ENCODE measurements around the gene UROD.

UROD gene

DNA sequence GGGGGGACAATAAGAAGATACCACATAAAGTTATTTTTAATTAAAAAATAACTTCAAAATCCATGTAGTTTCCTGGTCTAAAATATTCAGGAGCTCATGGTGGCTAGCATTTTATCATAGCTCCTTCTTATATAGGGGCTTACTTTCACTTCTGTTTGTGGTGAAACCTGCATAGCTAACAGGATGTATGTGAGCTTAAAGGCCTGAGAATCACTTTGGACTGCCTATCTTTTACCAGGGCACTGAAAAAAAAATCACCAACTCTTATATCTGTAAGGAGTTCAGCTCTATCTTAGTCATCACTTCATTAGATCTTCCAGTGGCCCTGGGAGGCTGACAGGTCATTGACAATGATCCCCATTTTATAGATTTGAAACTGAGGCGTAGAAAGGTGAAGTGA lies 21.3 kb downstream of the UROD start:
- no peak for DNase-seq
- Mint-ChIP-seq H3K36me3 (ENCODE audit: low read depth) (peaks cover 31% of the 10 kb centered on the region), H3K9me3 (no peaks in the 10 kb centered on the region), H3K4me1 (peaks cover 15% of the 10 kb centered on the region), H3K27ac (no peak overlapping the region), H3K4me3 (no peak overlapping the region), H3K27me3 (ENCODE audit: low read depth, poor library complexity) (no peaks in the 10 kb centered on the region)
- TF ChIP-seq, protein P1, sequence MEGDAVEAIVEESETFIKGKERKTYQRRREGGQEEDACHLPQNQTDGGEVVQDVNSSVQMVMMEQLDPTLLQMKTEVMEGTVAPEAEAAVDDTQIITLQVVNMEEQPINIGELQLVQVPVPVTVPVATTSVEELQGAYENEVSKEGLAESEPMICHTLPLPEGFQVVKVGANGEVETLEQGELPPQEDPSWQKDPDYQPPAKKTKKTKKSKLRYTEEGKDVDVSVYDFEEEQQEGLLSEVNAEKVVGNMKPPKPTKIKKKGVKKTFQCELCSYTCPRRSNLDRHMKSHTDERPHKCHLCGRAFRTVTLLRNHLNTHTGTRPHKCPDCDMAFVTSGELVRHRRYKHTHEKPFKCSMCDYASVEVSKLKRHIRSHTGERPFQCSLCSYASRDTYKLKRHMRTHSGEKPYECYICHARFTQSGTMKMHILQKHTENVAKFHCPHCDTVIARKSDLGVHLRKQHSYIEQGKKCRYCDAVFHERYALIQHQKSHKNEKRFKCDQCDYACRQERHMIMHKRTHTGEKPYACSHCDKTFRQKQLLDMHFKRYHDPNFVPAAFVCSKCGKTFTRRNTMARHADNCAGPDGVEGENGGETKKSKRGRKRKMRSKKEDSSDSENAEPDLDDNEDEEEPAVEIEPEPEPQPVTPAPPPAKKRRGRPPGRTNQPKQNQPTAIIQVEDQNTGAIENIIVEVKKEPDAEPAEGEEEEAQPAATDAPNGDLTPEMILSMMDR (IDR thresholded peaks at IDR 0.05): no peak

DNA sequence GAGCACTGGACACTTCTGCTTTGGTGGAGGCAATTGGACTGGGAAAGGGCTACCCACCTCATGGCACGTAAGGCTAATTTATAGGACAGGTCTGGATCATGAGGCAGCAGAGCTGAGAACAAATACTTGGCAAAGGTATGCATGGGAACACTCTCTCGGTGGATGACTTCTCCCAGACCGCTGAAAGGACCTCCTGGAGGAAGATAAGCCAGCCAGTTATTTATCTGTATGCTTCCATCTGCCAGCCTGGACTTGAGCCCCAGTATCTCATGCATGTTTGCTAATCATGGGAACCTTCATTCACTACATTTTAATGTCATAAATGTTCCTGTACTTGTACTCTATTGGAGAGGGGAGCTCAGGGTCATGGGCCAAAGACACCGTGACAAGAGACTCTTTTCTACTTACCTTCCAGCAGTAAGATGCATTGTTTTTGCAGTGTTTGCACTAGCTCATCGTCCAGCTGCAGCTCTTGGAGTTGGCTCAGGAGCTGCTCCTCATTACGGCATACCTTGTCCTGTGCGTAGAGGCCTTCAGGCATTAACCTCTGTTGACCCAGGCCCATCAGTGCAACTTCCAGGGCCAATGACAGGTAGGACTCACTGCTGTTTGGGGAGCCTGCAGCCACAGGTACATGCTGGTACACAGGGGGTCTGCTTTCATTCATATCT lies 23.7 kb downstream of the UROD start:
- TF ChIP-seq, protein P1 (IDR thresholded peaks at IDR 0.05): no peak
- peaks cover 26% of the 10 kb centered on the region for H3K36me3 Mint-ChIP-seq (ENCODE audit: low read depth)
- H3K4me3 Mint-ChIP-seq: no peak overlapping the region
- peaks cover 15% of the 10 kb centered on the region for H3K4me1 Mint-ChIP-seq
- DNase-seq: no peak
- H3K27ac Mint-ChIP-seq: no peak overlapping the region
- H3K9me3 Mint-ChIP-seq: no peaks in the 10 kb centered on the region
- H3K27me3 Mint-ChIP-seq (ENCODE audit: low read depth, poor library complexity): no peaks in the 10 kb centered on the region

DNA sequence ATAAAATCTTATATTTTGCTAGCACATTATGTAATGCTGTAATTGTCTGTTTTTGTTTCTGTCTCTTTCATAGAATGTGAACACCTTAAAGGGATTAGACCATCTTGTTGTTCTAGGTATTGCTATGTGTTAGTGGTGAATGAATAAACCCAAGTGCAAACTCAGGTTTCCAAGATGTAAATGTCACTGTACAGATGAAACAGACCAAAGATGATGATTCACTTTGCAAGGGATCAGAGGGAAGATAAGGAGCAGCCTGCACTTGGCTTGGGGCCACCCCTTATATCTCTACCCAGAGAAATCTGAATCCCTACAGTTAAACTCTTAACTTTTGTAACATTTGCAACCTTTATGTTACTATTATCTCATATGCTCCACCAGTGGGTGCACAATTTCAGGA lies 25.4 kb downstream of the UROD start:
- H3K36me3 Mint-ChIP-seq (ENCODE audit: low read depth): peaks cover 28% of the 10 kb centered on the region
- no peaks in the 10 kb centered on the region for H3K27me3 Mint-ChIP-seq (ENCODE audit: low read depth, poor library complexity)
- no peaks in the 10 kb centered on the region for H3K9me3 Mint-ChIP-seq
- TF ChIP-seq, protein P1 (IDR thresholded peaks at IDR 0.05): no peak
- DNase-seq: no peak
- H3K4me1 Mint-ChIP-seq: peaks cover 15% of the 10 kb centered on the region
- H3K4me3 Mint-ChIP-seq: no peak overlapping the region
- no peak overlapping the region for H3K27ac Mint-ChIP-seq

DNA sequence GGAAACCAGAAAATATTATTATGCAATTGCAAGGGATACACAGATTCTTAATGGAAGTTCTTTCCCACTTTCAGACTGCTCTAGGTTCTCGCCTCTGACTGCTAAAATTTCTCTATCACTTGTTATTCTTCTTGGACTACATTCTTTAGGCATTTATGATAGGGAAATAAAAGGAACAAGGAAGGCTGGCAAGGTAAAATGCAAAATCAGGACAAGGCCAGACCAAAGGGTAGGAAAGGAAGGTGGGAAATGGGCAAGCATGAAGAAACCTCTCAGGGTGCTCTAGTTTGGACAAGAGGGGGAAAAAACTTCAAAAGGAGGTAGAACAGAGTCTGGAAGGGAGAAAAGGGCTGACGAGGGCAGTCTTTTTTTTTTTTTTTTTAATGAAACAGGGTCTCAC lies 26.2 kb downstream of the UROD start:
- TF ChIP-seq, protein P1 (IDR thresholded peaks at IDR 0.05): no peak
- Mint-ChIP-seq H3K4me1 (peaks cover 7% of the 10 kb centered on the region), H3K4me3 (no peak overlapping the region), H3K9me3 (no peaks in the 10 kb centered on the region), H3K36me3 (ENCODE audit: low read depth) (peaks cover 31% of the 10 kb centered on the region), H3K27me3 (ENCODE audit: low read depth, poor library complexity) (no peaks in the 10 kb centered on the region), H3K27ac (no peak overlapping the region)
- DNase-seq: no peak

DNA sequence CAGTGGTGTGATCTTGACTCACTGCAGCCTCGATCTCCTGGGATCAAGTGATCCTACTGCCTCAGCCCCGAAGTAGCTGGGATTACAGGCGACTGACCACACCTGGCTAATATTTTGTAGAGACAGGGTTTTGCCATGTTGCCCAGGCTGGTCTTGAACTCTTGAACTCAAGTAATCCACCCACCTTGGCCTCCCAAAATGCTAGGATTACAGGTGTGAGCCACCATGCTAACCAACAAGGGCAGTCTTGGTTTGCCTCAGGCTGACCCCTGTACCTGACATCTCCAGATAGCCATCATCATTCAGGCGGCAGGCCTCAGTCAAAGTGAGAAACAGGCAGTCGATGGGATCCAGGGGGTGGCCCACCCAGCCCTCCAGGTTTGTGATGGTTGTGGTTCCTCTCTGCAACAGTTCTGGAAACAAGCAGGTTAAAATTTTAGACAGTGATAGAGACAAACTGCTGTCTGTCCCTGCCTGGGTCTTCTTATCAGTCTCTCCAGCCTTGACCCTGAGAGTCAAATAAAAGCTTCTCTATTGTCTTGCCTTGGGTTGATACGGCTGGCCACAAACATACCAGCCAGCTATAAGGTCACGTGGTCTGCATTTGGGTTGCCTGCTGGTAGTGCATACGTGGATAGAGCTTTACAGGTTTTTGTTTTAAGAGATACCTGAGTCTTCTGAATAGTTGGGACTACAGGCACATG lies 26.8 kb downstream of the UROD start:
- no peak for DNase-seq
- no peaks in the 10 kb centered on the region for H3K27me3 Mint-ChIP-seq (ENCODE audit: low read depth, poor library complexity)
- peaks cover 4% of the 10 kb centered on the region for H3K4me1 Mint-ChIP-seq
- TF ChIP-seq, protein P1 (IDR thresholded peaks at IDR 0.05): no peak
- H3K27ac Mint-ChIP-seq: no peak overlapping the region
- H3K4me3 Mint-ChIP-seq: no peak overlapping the region
- H3K36me3 Mint-ChIP-seq (ENCODE audit: low read depth): peaks cover 31% of the 10 kb centered on the region
- H3K9me3 Mint-ChIP-seq: no peaks in the 10 kb centered on the region

DNA sequence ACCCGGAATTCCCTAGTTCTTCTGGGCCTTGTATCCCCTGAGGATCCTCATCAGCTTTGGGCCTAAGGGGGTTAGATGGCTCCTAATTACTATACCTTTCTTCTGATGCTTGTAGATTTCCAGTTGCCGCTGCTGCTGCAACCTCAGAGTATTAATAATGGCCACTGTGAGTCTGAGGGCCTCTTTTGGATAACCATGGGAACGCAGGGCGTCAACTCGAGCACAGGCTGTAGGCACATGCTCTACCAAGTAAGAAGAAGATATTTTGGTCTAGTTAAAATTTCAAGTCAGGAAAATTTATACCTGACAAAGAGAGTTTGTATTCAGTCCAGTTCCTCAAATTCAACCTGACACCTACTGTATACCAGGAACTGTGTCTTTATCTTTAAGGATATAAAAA lies 28.2 kb downstream of the UROD start:
- H3K4me1 Mint-ChIP-seq: no peaks in the 10 kb centered on the region
- H3K36me3 Mint-ChIP-seq (ENCODE audit: low read depth): peaks cover 23% of the 10 kb centered on the region
- H3K27me3 Mint-ChIP-seq (ENCODE audit: low read depth, poor library complexity): no peaks in the 10 kb centered on the region
- H3K9me3 Mint-ChIP-seq: no peaks in the 10 kb centered on the region
- DNase-seq: no peak
- no peak overlapping the region for H3K27ac Mint-ChIP-seq
- TF ChIP-seq, protein P1 (IDR thresholded peaks at IDR 0.05): no peak
- H3K4me3 Mint-ChIP-seq: no peak overlapping the region

Measured in nephron progenitor cell (in vitro differentiated cells).